Fibroblast of lung (primary cell): ENCODE measurements around the gene ARMC2. TPM values are rescaled to one million over a fixed set of nuclear protein-coding genes. Genes with fewer than 3 reads are reported as not detected.

ENCODE experiments used
- DNase-seq, 2 donors: peaks; one replicate each; pipeline versions ENCODE4 v3.0.0 to v3.0.0-alpha.2; 2010; ENCODE audit warnings: low read depth in 2 of 2
- H2AFZ ChIP-seq: 2 replicates; pipeline ENCODE4 v1.5.1; 2012; ENCODE audit warnings: low read length, control low read depth, inconsistent platforms
- H3K27ac ChIP-seq: 2 replicates; pipeline ENCODE4 v1.5.1; 2011; ENCODE audit warnings: low read length, control low read depth; ENCODE audit not compliant: insufficient read depth
- H3K27me3 ChIP-seq: 2 replicates; pipeline ENCODE4 v1.5.1; 2011; ENCODE audit warnings: mild to moderate bottlenecking, low read length; ENCODE audit not compliant: control insufficient read depth, insufficient read depth
- H3K36me3 ChIP-seq: 2 replicates; pipeline ENCODE4 v1.5.1; 2011; ENCODE audit warnings: low read length; ENCODE audit not compliant: control insufficient read depth, insufficient read depth
- H3K4me1 ChIP-seq: 2 replicates; pipeline ENCODE4 v1.5.1; 2011; ENCODE audit warnings: low read length; ENCODE audit not compliant: control insufficient read depth, insufficient read depth; ENCODE audit errors: extremely low read depth
- H3K4me2 ChIP-seq: 2 replicates; pipeline ENCODE4 v1.5.1; 2011; ENCODE audit warnings: low read length, control low read depth; ENCODE audit not compliant: insufficient read depth; ENCODE audit errors: extremely low read depth
- H3K4me3 ChIP-seq, 4 experiments: fragments of 200-600 bp in 1 of 4; sonication (generic) in 1 of 4; replicated peaks in 1 of 4; 2 replicates each; pipeline ENCODE4 v1.5.1; 2011 to 2016; ENCODE audit warnings: low read length in 4 of 4, low read depth in 3 of 4, mild to moderate bottlenecking in 3 of 4, control low read depth in 2 of 4, inconsistent platforms in 1 of 4, mixed read lengths in 1 of 4; ENCODE audit not compliant: insufficient read depth in 1 of 4; ENCODE audit errors: control extremely low read depth in 1 of 4
- H3K79me2 ChIP-seq: 2 replicates; pipeline ENCODE4 v1.5.1; 2012; ENCODE audit warnings: mild to moderate bottlenecking, low read length, inconsistent platforms; ENCODE audit not compliant: control insufficient read depth, insufficient read depth
- H3K9ac ChIP-seq: 2 replicates; pipeline ENCODE4 v1.5.1; 2011; ENCODE audit warnings: mild to moderate bottlenecking, low read length, control low read depth; ENCODE audit not compliant: insufficient read depth
- H3K9me3 ChIP-seq: 2 replicates; pipeline ENCODE4 v1.5.1; 2012; ENCODE audit warnings: low read depth, low read length; ENCODE audit not compliant: control insufficient read depth, insufficient read depth
- H4K20me1 ChIP-seq: 2 replicates; pipeline ENCODE4 v1.5.1; 2011; ENCODE audit warnings: low read length; ENCODE audit not compliant: control insufficient read depth, insufficient read depth; ENCODE audit errors: extremely low read depth
- EZH2 ChIP-seq: IDR thresholded peaks from 2 replicates; pipeline ENCODE4 v1.5.1; 2012; ENCODE audit warnings: low read length, control low read depth, mild to moderate bottlenecking; ENCODE audit errors: missing control alignments
- polyA plus RNA-seq, 2 donors: library from polyadenylated mRNA; depleted of rRNA in 1 of 2; stranded (reverse) in 1 of 2; unstranded in 1 of 2; fragments of >200 nt; gene quantifications; 2 replicates each; pipeline ENCODE4 v1.2.1, GENCODE V29; 2011 to 2012; ENCODE audit warnings: missing spikeins in 1 of 2
- total RNA-seq: library from RNA; depleted of rRNA; stranded (reverse); fragments of >200 nt; gene quantifications from 2 replicates; pipeline ENCODE4 v1.2.1, GENCODE V29; 2014
- TF ChIP-seq, protein P1 (sequence below), 2 donors: IDR thresholded peaks in 1 of 2; conservative IDR thresholded peaks in 1 of 2; 1 replicate in 1 of 2; 2 replicates in 1 of 2; pipeline ENCODE4 v1.5.1; 2011 to 2012; ENCODE audit warnings: low read length in 2 of 2, control low read depth in 1 of 2, inconsistent platforms in 1 of 2, low read depth in 1 of 2, mild to moderate bottlenecking in 1 of 2

Gene ARMC2
- total and polyA plus RNA-seq, 2 donors (not counting 1 experiment from before 2014, with no cell fraction given): 4.0 to 6.2 TPM

- Histone ChIP-seq H3K4me1 (peaks cover 4% of the 10 kb centered on the region), H4K20me1 (no peaks in the 10 kb centered on the region), H3K9me3 (no peaks in the 10 kb centered on the region), H3K27me3 (no peaks in the 10 kb centered on the region), H3K79me2 (no peaks in the 10 kb centered on the region), H3K4me2 (no peak overlapping the region), H2AFZ (no peak overlapping the region), H3K9ac (no peak overlapping the region), H3K36me3 (no peaks in the 10 kb centered on the region), H3K27ac (no peak overlapping the region), H3K4me3 (no peak overlapping the region)
- no peak for TF ChIP-seq EZH2
- TF ChIP-seq, protein P1, sequence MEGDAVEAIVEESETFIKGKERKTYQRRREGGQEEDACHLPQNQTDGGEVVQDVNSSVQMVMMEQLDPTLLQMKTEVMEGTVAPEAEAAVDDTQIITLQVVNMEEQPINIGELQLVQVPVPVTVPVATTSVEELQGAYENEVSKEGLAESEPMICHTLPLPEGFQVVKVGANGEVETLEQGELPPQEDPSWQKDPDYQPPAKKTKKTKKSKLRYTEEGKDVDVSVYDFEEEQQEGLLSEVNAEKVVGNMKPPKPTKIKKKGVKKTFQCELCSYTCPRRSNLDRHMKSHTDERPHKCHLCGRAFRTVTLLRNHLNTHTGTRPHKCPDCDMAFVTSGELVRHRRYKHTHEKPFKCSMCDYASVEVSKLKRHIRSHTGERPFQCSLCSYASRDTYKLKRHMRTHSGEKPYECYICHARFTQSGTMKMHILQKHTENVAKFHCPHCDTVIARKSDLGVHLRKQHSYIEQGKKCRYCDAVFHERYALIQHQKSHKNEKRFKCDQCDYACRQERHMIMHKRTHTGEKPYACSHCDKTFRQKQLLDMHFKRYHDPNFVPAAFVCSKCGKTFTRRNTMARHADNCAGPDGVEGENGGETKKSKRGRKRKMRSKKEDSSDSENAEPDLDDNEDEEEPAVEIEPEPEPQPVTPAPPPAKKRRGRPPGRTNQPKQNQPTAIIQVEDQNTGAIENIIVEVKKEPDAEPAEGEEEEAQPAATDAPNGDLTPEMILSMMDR (conservative IDR thresholded peaks at IDR 0.05 in 1 of 2, IDR thresholded peaks at IDR 0.05 in 1 of 2; ENCODE audit: low read depth in 1 of 2, low read length in 2 of 2): no peak
- DNase-seq: peak in 1 of 2 donors; percentile 34
Measured at GRCh38 chr6:108953681-108954080, 105.5 kb downstream of the ARMC2 start.

- H3K27ac ChIP-seq: no peak overlapping the region
- H2AFZ ChIP-seq: no peak overlapping the region
- no peaks in the 10 kb centered on the region for H3K79me2 ChIP-seq
- no peaks in the 10 kb centered on the region for H3K27me3 ChIP-seq
- H3K36me3 ChIP-seq: no peaks in the 10 kb centered on the region
- no peak for DNase-seq
- peaks cover 4% of the 10 kb centered on the region for H3K4me1 ChIP-seq
- no peaks in the 10 kb centered on the region for H4K20me1 ChIP-seq
- no peak overlapping the region for H3K4me2 ChIP-seq
- H3K9ac ChIP-seq: no peak overlapping the region
- H3K4me3 ChIP-seq: no peak overlapping the region
- TF ChIP-seq EZH2: no peak
- TF ChIP-seq, protein P1 (conservative IDR thresholded peaks at IDR 0.05 in 1 of 2, IDR thresholded peaks at IDR 0.05 in 1 of 2; ENCODE audit: low read depth in 1 of 2, low read length in 2 of 2): no peak
- H3K9me3 ChIP-seq: no peaks in the 10 kb centered on the region
Measured at GRCh38 chr6:108955329-108955949, 107.2 kb downstream of the ARMC2 start.

DNA sequence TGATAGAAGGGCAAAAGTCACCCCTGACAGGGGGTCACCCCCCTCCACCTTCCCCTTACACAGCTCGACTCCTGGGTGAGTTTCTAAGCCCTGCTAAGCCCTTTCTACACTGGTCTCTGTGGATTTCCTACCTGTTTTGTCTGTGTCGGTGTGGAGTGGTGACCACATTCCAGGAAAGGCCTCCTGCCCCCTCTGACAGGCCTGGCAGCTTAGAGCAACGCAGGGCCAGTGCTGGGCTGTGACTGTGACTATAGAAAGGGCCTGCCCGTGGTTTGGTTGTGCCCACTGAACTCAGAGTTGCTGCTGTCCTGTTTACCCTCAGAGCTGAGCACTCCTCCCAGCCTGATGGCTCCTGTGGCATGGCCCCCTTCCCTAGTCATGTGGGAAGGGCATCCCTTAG, 109.0 kb downstream of the ARMC2 start:
- H3K9me3 ChIP-seq: no peaks in the 10 kb centered on the region
- no peak overlapping the region for H3K4me3 ChIP-seq
- DNase-seq: no peak
- no peak overlapping the region for H3K27ac ChIP-seq
- H4K20me1 ChIP-seq: no peaks in the 10 kb centered on the region
- TF ChIP-seq, protein P1 (conservative IDR thresholded peaks at IDR 0.05 in 1 of 2, IDR thresholded peaks at IDR 0.05 in 1 of 2; ENCODE audit: low read depth in 1 of 2, low read length in 2 of 2): no peak
- TF ChIP-seq EZH2: no peak
- H3K4me2 ChIP-seq: no peak overlapping the region
- H3K27me3 ChIP-seq: no peaks in the 10 kb centered on the region
- no peaks in the 10 kb centered on the region for H3K4me1 ChIP-seq
- H2AFZ ChIP-seq: no peak overlapping the region
- H3K9ac ChIP-seq: no peak overlapping the region
- H3K79me2 ChIP-seq: no peaks in the 10 kb centered on the region
- no peaks in the 10 kb centered on the region for H3K36me3 ChIP-seq
